Lower leg skin (tissue), 3 donors: Measurements from ENCODE around the gene EHMT1.

Source experiments
- CTCF ChIP-seq, 3 donors: fragments of 450-650 bp; IDR thresholded peaks; one replicate each; pipeline ENCODE4 v1.5.1; 2016; ENCODE audit warnings: antibody characterized with exemption in 3 of 3, mild to moderate bottlenecking in 3 of 3, moderate library complexity in 2 of 3
- POLR2A ChIP-seq, 2 donors: fragments of 450-650 bp; IDR thresholded peaks; one replicate each; pipeline ENCODE4 v1.6.1; 2016 to 2017; ENCODE audit warnings: antibody characterized with exemption in 2 of 2, mild to moderate bottlenecking in 1 of 2, moderate library complexity in 1 of 2

GRCh38 chr9:137807721-137808703 is 189.2 kb downstream of the EHMT1 start:
- TF ChIP-seq CTCF (IDR thresholded peaks at IDR 0.05) (no peak), POLR2A (IDR thresholded peaks at IDR 0.05) (no peak)
